Breast epithelium (tissue), 4 donors: ENCODE measurements around the gene ZC3H12D. TPM values are rescaled to one million over a fixed set of nuclear protein-coding genes. Genes with fewer than 3 reads are reported as not detected.
"Not testable (repeated sequence)": the region's sequence is repeated elsewhere in the genome, so short reads cannot be mapped to it uniquely, and the experiment has no call there.

Experiments used
- DNase-seq, 2 donors: peaks; one replicate each; pipeline ENCODE4 v3.0.0-alpha.2; 2019; ENCODE audit warnings: low spot score in 2 of 2
- H3K27ac ChIP-seq, 2 donors: fragments of 200-600 bp; sonication (generic) in 1 of 2; one replicate each; pipeline ENCODE4 v1.5.1; 2016 to 2019; ENCODE audit warnings: mild to moderate bottlenecking in 1 of 2
- H3K27me3 ChIP-seq, 2 donors: fragments of 200-600 bp; sonication (generic) in 1 of 2; one replicate each; pipeline versions ENCODE4 v1.5.1 to v1.6.0; 2017 to 2019; ENCODE audit warnings: control low read depth in 1 of 2, mild to moderate bottlenecking in 1 of 2
- H3K36me3 ChIP-seq: fragments of 200-600 bp; one replicate; pipeline ENCODE4 v1.5.1; 2019
- H3K4me1 ChIP-seq, 2 donors: fragments of 200-600 bp; sonication (generic); one replicate each; pipeline ENCODE4 v1.5.1; 2016 to 2019; ENCODE audit warnings: control low read depth in 1 of 2
- H3K4me3 ChIP-seq, 3 donors: fragments of 200-600 bp; sonication (generic); 1 replicate in 2 of 3; 2 replicates in 1 of 3; pipeline ENCODE4 v1.5.1; 2016 to 2019; ENCODE audit warnings: mild to moderate bottlenecking in 3 of 3, moderate library complexity in 2 of 3
- H3K9me3 ChIP-seq, 2 donors: fragments of 200-600 bp; sonication (generic) in 1 of 2; one replicate each; pipeline ENCODE4 v1.5.1; 2016 to 2019; ENCODE audit warnings: control low read depth in 1 of 2
- POLR2A ChIP-seq: fragments of 450-650 bp; IDR thresholded peaks from one replicate; pipeline ENCODE4 v1.6.1; 2016; ENCODE audit warnings: antibody characterized with exemption, mild to moderate bottlenecking, moderate library complexity
- POLR2AphosphoS5 ChIP-seq, 3 donors: sonication (generic); formaldehyde crosslinking; IDR thresholded peaks; one replicate each; pipeline ENCODE4 v1.6.1; 2017; ENCODE audit warnings: antibody characterized with exemption in 3 of 3
- intact Hi-C: fragments of 100-400 bp; cut with DNase I; formaldehyde crosslinking; loops from one replicate; pipeline ENCODE4 v1.15.1; 2023; ENCODE audit warnings: low total_unique reads
- total RNA-seq, 3 donors: library from RNA; depleted of rRNA; stranded (reverse); fragments of >200 nt; gene quantifications; one replicate each; pipeline ENCODE4 v1.1.0, GENCODE V29; 2016
- TF ChIP-seq, protein P1 (sequence below), 3 donors: fragments of 450-650 bp; IDR thresholded peaks; one replicate each; pipeline ENCODE4 v1.5.1; 2016 to 2017; ENCODE audit warnings: antibody characterized with exemption in 3 of 3, mild to moderate bottlenecking in 3 of 3, moderate library complexity in 3 of 3

The ZC3H12D gene
- total RNA-seq, 3 donors from 2014 or later, result 2.3 to 6.4 (median 3.8) TPM

GRCh38 chr6:149464411-149464810 is 20.4 kb downstream of the ZC3H12D start:
- no peaks in the 10 kb centered on the region for H3K36me3 ChIP-seq
- TF ChIP-seq POLR2A, result no peak
- TF ChIP-seq POLR2AphosphoS5 (IDR thresholded peaks at IDR 0.05), result no peak
- TF ChIP-seq, protein P1, sequence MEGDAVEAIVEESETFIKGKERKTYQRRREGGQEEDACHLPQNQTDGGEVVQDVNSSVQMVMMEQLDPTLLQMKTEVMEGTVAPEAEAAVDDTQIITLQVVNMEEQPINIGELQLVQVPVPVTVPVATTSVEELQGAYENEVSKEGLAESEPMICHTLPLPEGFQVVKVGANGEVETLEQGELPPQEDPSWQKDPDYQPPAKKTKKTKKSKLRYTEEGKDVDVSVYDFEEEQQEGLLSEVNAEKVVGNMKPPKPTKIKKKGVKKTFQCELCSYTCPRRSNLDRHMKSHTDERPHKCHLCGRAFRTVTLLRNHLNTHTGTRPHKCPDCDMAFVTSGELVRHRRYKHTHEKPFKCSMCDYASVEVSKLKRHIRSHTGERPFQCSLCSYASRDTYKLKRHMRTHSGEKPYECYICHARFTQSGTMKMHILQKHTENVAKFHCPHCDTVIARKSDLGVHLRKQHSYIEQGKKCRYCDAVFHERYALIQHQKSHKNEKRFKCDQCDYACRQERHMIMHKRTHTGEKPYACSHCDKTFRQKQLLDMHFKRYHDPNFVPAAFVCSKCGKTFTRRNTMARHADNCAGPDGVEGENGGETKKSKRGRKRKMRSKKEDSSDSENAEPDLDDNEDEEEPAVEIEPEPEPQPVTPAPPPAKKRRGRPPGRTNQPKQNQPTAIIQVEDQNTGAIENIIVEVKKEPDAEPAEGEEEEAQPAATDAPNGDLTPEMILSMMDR (IDR thresholded peaks at IDR 0.05), result no peak
- H3K27ac ChIP-seq, result no peak overlapping the region
- H3K4me3 ChIP-seq, result no peak overlapping the region
- H3K27me3 ChIP-seq, result no peaks in the 10 kb centered on the region
- DNase-seq, result no peak
- H3K4me1 ChIP-seq, result no peaks in the 10 kb centered on the region
- intact Hi-C loops, result no loop called here
- H3K9me3 ChIP-seq, result no peaks in the 10 kb centered on the region

DNA sequence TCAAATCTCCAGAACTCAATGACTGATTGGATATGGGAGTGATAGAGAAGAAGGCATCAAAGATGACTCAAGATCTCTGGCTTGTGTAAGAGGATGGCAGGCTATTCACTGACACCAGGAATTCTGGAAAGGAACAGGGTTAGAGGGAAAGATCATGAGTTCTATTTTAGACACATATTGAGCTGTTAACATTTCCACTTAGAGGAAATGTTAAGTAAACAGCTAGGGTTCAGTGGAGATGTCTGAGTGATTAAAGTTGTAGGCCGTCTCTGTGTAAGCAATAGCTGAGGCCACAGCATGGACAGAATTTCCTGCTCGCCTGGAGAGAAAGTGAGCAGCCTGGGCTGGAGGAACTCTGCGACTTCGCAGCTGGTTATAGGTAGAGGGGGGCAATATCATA is 21.0 kb downstream of the ZC3H12D start:
- Histone ChIP-seq H3K4me3 (no peak overlapping the region), H3K27me3 (no peaks in the 10 kb centered on the region), H3K27ac (no peak overlapping the region), H3K36me3 (no peaks in the 10 kb centered on the region), H3K9me3 (no peaks in the 10 kb centered on the region), H3K4me1 (no peaks in the 10 kb centered on the region)
- intact Hi-C loops, result no loop called here
- TF ChIP-seq POLR2A (no peak), POLR2AphosphoS5 (IDR thresholded peaks at IDR 0.05) (no peak)
- TF ChIP-seq, protein P1 (IDR thresholded peaks at IDR 0.05), result no peak
- no peak for DNase-seq

DNA sequence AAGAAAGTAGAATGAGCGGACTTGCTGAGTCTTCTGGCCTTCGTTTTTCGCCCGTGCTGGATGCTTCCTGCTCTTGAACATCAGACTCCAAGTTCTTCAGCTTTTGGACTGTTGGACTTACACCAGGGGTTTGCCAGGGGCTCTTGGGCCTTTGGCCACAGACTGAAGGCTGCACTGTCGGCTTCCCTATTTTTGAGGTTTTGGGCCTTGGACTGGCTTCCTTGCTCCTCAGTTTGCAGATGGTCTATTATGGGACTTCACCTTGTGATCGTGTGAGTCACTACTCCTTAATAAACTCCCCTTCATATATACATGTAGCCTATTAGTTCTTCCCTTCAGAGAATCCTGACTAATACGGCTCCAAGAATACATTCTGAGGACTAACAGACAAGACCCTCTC is 22.1 kb downstream of the ZC3H12D start:
- H3K27me3 ChIP-seq, DNase-seq, H3K4me3 ChIP-seq, H3K9me3 ChIP-seq, H3K36me3 ChIP-seq, intact Hi-C loops, H3K4me1 ChIP-seq, H3K27ac ChIP-seq: not testable (repeated sequence)

- no peak for TF ChIP-seq POLR2AphosphoS5 (IDR thresholded peaks at IDR 0.05)
- no peak for TF ChIP-seq POLR2A
- TF ChIP-seq, protein P1 (IDR thresholded peaks at IDR 0.05), result no peak
- no peak for DNase-seq
- no peak overlapping the region for H3K4me3 ChIP-seq
- no peaks in the 10 kb centered on the region for H3K27me3 ChIP-seq
- intact Hi-C loops, result no loop called here
- H3K27ac ChIP-seq, result no peak overlapping the region
- H3K4me1 ChIP-seq, result no peaks in the 10 kb centered on the region
- no peaks in the 10 kb centered on the region for H3K9me3 ChIP-seq
- no peaks in the 10 kb centered on the region for H3K36me3 ChIP-seq
Measured at GRCh38 chr6:149461670-149462069, 23.1 kb downstream of the ZC3H12D start.

- H3K9me3 ChIP-seq, H3K4me1 ChIP-seq, H3K36me3 ChIP-seq, DNase-seq, H3K27me3 ChIP-seq, H3K27ac ChIP-seq, H3K4me3 ChIP-seq: not testable (repeated sequence)
- intact Hi-C loops, result loop anchor here (1.0 kb wide), 1 partner anchor 18 kb away; no protein-coding TSS in a partner anchor
Measured at GRCh38 chr6:149460249-149460648, 24.6 kb downstream of the ZC3H12D start.

- Histone ChIP-seq H3K4me1 (peaks cover under 1% of the 10 kb centered on the region in 2 donors), H3K27me3 (no peaks in the 10 kb centered on the region), H3K4me3 (no peak overlapping the region), H3K36me3 (no peaks in the 10 kb centered on the region), H3K27ac (no peak overlapping the region), H3K9me3 (no peaks in the 10 kb centered on the region)
- intact Hi-C loops, result loop anchor here (1.0 kb wide), 1 partner anchor 17 kb away; no protein-coding TSS in a partner anchor
- TF ChIP-seq, protein P1 (IDR thresholded peaks at IDR 0.05), result no peak
- TF ChIP-seq POLR2AphosphoS5 (IDR thresholded peaks at IDR 0.05), result no peak
- DNase-seq, result no peak
Measured at GRCh38 chr6:149459761-149460160, 25.1 kb downstream of the ZC3H12D start.
